ENCODE measurements around the gene PTCD2. TPM values are rescaled to one million over a fixed set of nuclear protein-coding genes. Genes with fewer than 3 reads are reported as not detected.

PTCD2 gene
- total and polyA plus RNA-seq, 2 experiments from 2014 or later = 6.3 to 14.3 TPM

DNA sequence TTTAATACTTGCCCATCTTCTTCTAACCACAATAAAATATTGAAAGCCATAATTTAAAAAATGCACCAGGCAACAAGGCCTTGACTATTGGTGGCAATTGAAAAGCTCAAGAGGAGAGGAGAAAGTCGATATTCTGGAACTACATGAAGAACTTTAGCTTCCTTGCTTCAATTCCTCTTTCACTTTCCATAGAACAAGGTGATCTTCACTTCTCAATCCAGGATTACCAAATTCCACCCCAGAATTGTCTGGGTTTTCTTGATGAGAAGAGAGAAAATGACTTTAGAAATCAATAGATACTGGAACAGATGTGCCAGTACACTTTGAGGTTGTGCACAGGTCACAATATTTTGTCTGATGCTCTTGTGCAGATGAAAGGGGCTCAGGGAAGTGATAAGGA lies 52.2 kb downstream of the PTCD2 start:
- no peak for DNase-seq (ENCODE audit: low read depth in 1 of 2, low spot score in 1 of 2)
- no peak overlapping the region for H3K27ac ChIP-seq
- no peak overlapping the region for H3K4me3 ChIP-seq
- H3K4me1 ChIP-seq (ENCODE audit: low read depth) = no peaks in the 10 kb centered on the region
- no peaks in the 10 kb centered on the region for H3K36me3 ChIP-seq
- H3K9me3 ChIP-seq (ENCODE audit: low read depth) = no peaks in the 10 kb centered on the region
- no peaks in the 10 kb centered on the region for H3K27me3 ChIP-seq
- TF ChIP-seq CTCF (IDR thresholded peaks at IDR 0.05; ENCODE audit: low read depth, low read length) = no peak

- TF ChIP-seq CTCF (IDR thresholded peaks at IDR 0.05; ENCODE audit: low read depth, low read length) = no peak
- H3K4me3 ChIP-seq = no peak overlapping the region
- DNase-seq (ENCODE audit: low read depth in 1 of 2, low spot score in 1 of 2) = no peak
- no peaks in the 10 kb centered on the region for H3K9me3 ChIP-seq (ENCODE audit: low read depth)
- no peaks in the 10 kb centered on the region for H3K27me3 ChIP-seq
- H3K27ac ChIP-seq = no peak overlapping the region
- H3K4me1 ChIP-seq (ENCODE audit: low read depth) = no peaks in the 10 kb centered on the region
- H3K36me3 ChIP-seq = no peaks in the 10 kb centered on the region
These were observed 52.8 kb downstream of the PTCD2 start for GRCh38 chr5:72372923-72373322.

GRCh38 chr5:72374844-72375243 lies 54.7 kb downstream of the PTCD2 start:
- Histone ChIP-seq H3K27me3 (no peaks in the 10 kb centered on the region), H3K4me1 (ENCODE audit: low read depth) (no peaks in the 10 kb centered on the region), H3K9me3 (ENCODE audit: low read depth) (no peaks in the 10 kb centered on the region), H3K4me3 (no peak overlapping the region), H3K27ac (no peak overlapping the region), H3K36me3 (no peaks in the 10 kb centered on the region)
- TF ChIP-seq CTCF (IDR thresholded peaks at IDR 0.05; ENCODE audit: low read depth, low read length) = no peak
- DNase-seq (ENCODE audit: low read depth in 1 of 2, low spot score in 1 of 2) = no peak

DNA sequence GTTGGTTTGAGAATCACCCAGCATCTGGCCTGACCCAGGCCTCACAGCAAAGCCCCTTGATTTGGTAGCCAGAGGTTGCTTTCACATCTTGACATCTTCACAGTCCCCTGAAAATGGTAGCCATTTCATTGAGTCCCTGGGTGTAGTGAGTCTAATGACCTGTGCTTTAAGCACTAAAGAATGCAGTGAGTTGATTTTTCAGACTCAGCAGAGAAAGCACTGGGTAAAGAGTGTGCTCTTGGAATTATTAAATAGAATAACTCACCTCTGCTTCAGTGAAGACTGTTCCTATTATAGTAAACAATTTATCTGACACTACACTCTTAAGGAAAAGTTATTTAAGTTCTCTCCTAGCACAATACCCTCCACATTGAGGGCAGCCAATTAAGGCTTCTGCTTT lies 56.2 kb downstream of the PTCD2 start:
- no peaks in the 10 kb centered on the region for H3K36me3 ChIP-seq
- H3K27ac ChIP-seq = no peak overlapping the region
- no peak overlapping the region for H3K4me3 ChIP-seq
- DNase-seq (ENCODE audit: low read depth in 1 of 2, low spot score in 1 of 2) = no peak
- TF ChIP-seq CTCF (IDR thresholded peaks at IDR 0.05; ENCODE audit: low read depth, low read length) = no peak
- no peaks in the 10 kb centered on the region for H3K27me3 ChIP-seq
- H3K9me3 ChIP-seq (ENCODE audit: low read depth) = no peaks in the 10 kb centered on the region
- no peaks in the 10 kb centered on the region for H3K4me1 ChIP-seq (ENCODE audit: low read depth)

- DNase-seq (ENCODE audit: low read depth in 1 of 2, low spot score in 1 of 2) = peak in 1 of 2 donors; percentile 63
- no peak overlapping the region for H3K27ac ChIP-seq
- H3K4me1 ChIP-seq (ENCODE audit: low read depth) = no peaks in the 10 kb centered on the region
- H3K4me3 ChIP-seq = no peak overlapping the region
- H3K9me3 ChIP-seq (ENCODE audit: low read depth) = no peaks in the 10 kb centered on the region
- H3K36me3 ChIP-seq = no peaks in the 10 kb centered on the region
- no peaks in the 10 kb centered on the region for H3K27me3 ChIP-seq
- no peak for TF ChIP-seq CTCF (IDR thresholded peaks at IDR 0.05; ENCODE audit: low read depth, low read length)
These were observed 57.9 kb downstream of the PTCD2 start for GRCh38 chr5:72377910-72378638.

Measured in cardiac muscle cell (in vitro differentiated cells and primary cell).